ENCODE measurements around the gene TSNAX.
"Not testable (repeated sequence)": the region's sequence is repeated elsewhere in the genome, so short reads cannot be mapped to it uniquely, and the experiment has no call there.

The TSNAX gene

DNA sequence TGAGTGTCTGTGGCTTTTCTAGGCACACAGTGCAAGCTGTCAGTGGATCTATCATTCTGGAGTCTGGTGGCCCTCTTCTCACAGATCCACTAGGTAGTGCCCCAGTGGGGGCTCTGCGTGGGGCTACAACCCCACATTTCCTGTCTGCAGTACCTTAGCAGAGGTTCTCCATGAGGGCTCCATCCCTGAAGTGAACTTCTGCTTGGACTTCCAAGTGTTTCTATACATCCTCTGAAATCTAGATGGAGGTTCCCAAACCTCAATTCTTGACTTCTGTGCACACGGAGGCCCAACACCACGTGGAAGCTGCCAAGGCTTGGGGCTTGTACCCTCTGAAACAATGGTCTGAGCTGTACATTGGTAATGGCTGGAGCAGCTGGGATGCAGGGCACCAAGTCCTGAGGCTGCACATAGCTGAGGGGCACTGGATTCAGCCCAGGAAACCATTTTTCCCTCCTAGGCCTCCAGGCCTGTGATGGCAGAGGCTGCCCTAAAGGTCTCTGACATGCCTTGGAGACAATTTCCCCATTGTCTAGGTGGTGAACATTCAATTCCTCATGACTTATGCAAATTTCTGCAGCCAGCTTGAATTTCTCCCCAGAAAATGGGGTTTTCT, 29.2 kb upstream of the TSNAX start:
- Histone ChIP-seq H3K4me1 (ENCODE audit: control insufficient read depth, insufficient read depth, low read length) (no peaks in the 10 kb centered on the region), H3K36me3 (ENCODE audit: control insufficient read depth, insufficient read depth, low read length) (no peaks in the 10 kb centered on the region), H3K9ac (ENCODE audit: low read depth, low read length) (no peak overlapping the region), H3K27me3 (ENCODE audit: control insufficient read depth, insufficient read depth, low read length) (no peaks in the 10 kb centered on the region), H3K9me3 (ENCODE audit: control insufficient read depth, insufficient read depth, low read length) (peaks cover 24% of the 10 kb centered on the region), H3K27ac (ENCODE audit: low read depth, low read length) (no peak overlapping the region), H3K4me3 (ENCODE audit: low read depth, low read length) (no peak overlapping the region)

DNA sequence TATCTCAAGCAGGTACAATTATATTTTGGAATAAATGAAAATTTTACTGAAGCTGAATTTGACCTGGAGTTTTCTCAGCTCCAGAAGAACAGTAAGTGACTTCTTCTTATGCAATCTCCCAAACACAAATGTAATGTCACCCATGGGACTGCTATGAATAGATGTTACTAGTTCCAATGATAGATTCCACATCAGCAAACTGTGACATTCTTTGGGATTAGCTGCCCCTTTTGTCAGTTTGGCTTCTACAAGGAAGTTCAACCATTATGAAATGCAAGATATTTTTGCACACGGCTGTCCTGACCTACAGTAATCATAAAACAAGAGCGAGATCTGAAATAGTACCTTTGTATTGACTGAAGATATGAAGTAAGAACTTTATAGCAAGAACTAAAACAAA, 27.8 kb upstream of the TSNAX start:
- Histone ChIP-seq H3K36me3 (ENCODE audit: control insufficient read depth, insufficient read depth, low read length) (no peaks in the 10 kb centered on the region), H3K9ac (ENCODE audit: low read depth, low read length) (no peak overlapping the region), H3K4me3 (ENCODE audit: low read depth, low read length) (no peak overlapping the region), H3K9me3 (ENCODE audit: control insufficient read depth, insufficient read depth, low read length) (peaks cover 24% of the 10 kb centered on the region), H3K27ac (ENCODE audit: low read depth, low read length) (no peak overlapping the region), H3K4me1 (ENCODE audit: control insufficient read depth, insufficient read depth, low read length) (no peaks in the 10 kb centered on the region), H3K27me3 (ENCODE audit: control insufficient read depth, insufficient read depth, low read length) (no peaks in the 10 kb centered on the region)

DNA sequence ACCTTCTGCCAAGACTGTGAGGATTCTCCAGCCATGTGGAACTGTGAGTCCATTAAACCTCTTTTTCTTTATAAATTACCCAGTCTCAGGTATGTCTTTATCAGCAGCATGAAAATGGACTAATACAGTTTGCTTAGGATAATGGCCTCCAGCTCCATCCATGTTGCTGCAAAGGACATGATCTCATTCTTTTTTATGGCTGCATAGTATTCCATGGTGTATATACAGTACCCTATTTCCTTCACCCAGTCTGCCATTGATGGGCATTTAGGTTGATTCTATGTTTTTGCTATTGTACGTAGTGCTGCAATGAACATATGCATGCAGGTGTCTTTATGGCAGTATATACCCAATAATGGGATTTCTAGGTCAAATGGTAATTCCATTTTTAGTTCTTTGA, 25.3 kb upstream of the TSNAX start:
- not testable (repeated sequence) for H3K4me1 ChIP-seq (ENCODE audit: control insufficient read depth, insufficient read depth, low read length); H3K36me3 ChIP-seq (ENCODE audit: control insufficient read depth, insufficient read depth, low read length); H3K27me3 ChIP-seq (ENCODE audit: control insufficient read depth, insufficient read depth, low read length); H3K4me3 ChIP-seq (ENCODE audit: low read depth, low read length); H3K27ac ChIP-seq (ENCODE audit: low read depth, low read length); H3K9ac ChIP-seq (ENCODE audit: low read depth, low read length)
- peaks cover 21% of the 10 kb centered on the region for H3K9me3 ChIP-seq (ENCODE audit: control insufficient read depth, insufficient read depth, low read length)

DNA sequence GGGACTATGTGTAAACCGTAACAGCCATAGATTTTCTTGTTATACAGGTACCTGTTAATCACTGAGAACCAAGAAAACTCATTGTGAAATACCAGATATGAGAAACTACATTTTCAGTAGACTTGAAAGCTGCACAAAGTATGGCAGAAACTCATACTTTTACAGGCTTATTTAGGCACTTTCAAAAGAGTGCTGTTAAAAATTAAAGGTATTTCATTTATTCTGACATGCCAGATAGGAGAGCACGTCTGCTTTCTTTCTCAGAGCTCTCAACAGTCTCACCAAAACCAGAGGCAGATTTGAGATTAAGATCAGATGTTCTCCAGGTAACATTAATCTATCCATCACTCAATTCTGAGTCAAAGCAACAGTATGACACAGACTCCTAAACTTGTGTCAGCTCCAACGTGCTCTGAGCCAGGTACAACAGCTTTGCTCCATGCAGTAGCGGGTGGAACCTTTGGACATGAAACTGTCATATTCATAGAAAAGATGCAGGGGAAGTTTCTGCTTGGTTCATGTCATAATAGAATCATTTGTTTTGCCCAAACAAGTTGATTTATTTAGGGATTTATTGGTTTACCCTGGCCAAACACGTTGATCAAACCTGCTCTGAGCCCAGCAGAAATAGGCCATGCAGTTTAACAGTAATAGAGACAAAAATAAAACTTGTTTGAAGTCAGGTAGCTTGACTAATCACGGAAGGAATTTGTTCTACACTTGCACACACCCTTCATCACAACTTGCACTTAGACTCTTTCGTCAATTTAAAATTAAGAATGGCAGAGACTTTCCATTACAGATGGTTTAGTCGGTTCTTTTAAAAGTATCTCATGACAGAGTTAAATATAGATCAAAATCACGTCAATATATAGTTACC, 20.8 kb upstream of the TSNAX start:
- no peaks in the 10 kb centered on the region for H3K27me3 ChIP-seq (ENCODE audit: control insufficient read depth, insufficient read depth, low read length)
- H3K36me3 ChIP-seq (ENCODE audit: control insufficient read depth, insufficient read depth, low read length): no peaks in the 10 kb centered on the region
- H3K9me3 ChIP-seq (ENCODE audit: control insufficient read depth, insufficient read depth, low read length): no peaks in the 10 kb centered on the region
- no peak overlapping the region for H3K4me3 ChIP-seq (ENCODE audit: low read depth, low read length)
- no peak overlapping the region for H3K27ac ChIP-seq (ENCODE audit: low read depth, low read length)
- no peak overlapping the region for H3K9ac ChIP-seq (ENCODE audit: low read depth, low read length)
- no peaks in the 10 kb centered on the region for H3K4me1 ChIP-seq (ENCODE audit: control insufficient read depth, insufficient read depth, low read length)

DNA sequence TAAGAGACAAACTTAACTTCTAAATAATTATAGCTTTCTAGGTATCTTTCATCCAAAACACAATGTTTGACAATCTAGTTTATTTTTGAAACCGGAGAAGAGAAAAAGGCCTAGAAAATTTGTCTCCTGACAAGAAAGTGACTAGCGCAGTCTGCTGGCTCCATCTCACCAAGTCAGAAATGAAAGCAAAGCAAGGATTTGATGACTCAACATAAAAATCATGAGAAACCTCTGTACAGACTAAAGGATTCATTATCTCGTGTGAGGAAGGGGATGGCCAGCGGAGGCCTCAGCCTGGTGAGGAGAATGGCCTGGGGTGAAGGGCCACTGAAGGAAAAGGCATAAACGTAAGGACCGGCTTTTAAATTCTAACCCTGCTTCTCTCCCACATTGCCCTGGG, 20.0 kb upstream of the TSNAX start:
- no peaks in the 10 kb centered on the region for H3K36me3 ChIP-seq (ENCODE audit: control insufficient read depth, insufficient read depth, low read length)
- no peaks in the 10 kb centered on the region for H3K9me3 ChIP-seq (ENCODE audit: control insufficient read depth, insufficient read depth, low read length)
- no peak overlapping the region for H3K4me3 ChIP-seq (ENCODE audit: low read depth, low read length)
- no peaks in the 10 kb centered on the region for H3K4me1 ChIP-seq (ENCODE audit: control insufficient read depth, insufficient read depth, low read length)
- H3K27ac ChIP-seq (ENCODE audit: low read depth, low read length): peak overlapping the region; percentile 45
- no peak overlapping the region for H3K9ac ChIP-seq (ENCODE audit: low read depth, low read length)
- no peaks in the 10 kb centered on the region for H3K27me3 ChIP-seq (ENCODE audit: control insufficient read depth, insufficient read depth, low read length)

DNA sequence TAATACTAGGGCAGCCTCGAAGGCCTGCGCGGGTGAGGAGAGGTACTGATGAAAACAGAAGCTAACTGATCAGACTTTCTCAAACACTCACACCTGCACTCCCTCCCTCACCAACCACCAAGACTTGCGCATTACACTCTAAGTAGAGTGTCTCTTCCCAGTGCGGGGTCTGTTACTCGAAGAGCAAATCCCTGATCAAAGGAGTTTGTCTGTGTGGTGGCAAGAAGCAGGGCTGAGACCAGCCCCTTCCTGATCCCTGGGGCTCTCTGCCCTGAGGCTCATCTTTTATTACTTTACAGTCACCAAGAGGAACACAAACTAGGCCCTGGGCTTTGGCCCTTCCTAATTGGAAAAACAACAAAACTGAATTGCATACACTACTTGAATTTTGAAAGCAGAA, 19.5 kb upstream of the TSNAX start:
- Histone ChIP-seq H3K27me3 (ENCODE audit: control insufficient read depth, insufficient read depth, low read length) (no peaks in the 10 kb centered on the region), H3K4me1 (ENCODE audit: control insufficient read depth, insufficient read depth, low read length) (no peaks in the 10 kb centered on the region), H3K4me3 (ENCODE audit: low read depth, low read length) (no peak overlapping the region), H3K36me3 (ENCODE audit: control insufficient read depth, insufficient read depth, low read length) (no peaks in the 10 kb centered on the region), H3K9me3 (ENCODE audit: control insufficient read depth, insufficient read depth, low read length) (no peaks in the 10 kb centered on the region), H3K9ac (ENCODE audit: low read depth, low read length) (no peak overlapping the region), H3K27ac (ENCODE audit: low read depth, low read length) (peak overlapping the region; percentile 45)

DNA sequence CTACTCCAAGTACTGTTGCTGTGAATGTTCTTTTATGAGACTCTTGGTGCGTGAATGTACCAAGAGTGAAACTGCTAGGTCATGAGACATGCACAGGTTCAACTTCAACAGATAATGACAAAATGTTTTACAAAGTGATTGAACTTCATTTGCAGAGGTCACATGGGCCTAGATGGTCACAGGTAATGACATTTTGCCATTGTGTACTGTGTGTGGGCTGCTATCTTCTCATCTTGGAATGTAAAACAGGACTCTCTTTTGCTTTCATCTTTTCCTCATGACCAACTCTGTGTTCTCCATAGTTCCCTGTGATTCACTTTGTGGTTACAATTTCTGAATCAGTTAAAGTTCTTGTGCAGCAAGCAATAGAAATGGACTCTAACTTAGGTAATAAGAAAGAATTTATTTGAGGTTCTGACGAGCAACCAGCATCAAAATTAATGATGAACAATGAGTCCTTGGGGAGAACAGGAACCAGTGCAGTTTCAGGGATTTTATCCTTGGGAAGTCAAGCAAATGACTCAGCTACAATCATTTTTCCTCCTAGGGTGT, 16.2 kb upstream of the TSNAX start:
- Histone ChIP-seq H3K27ac (ENCODE audit: low read depth, low read length) (no peak overlapping the region), H3K27me3 (ENCODE audit: control insufficient read depth, insufficient read depth, low read length) (no peaks in the 10 kb centered on the region), H3K9ac (ENCODE audit: low read depth, low read length) (no peak overlapping the region), H3K9me3 (ENCODE audit: control insufficient read depth, insufficient read depth, low read length) (no peaks in the 10 kb centered on the region), H3K36me3 (ENCODE audit: control insufficient read depth, insufficient read depth, low read length) (no peaks in the 10 kb centered on the region), H3K4me1 (ENCODE audit: control insufficient read depth, insufficient read depth, low read length) (no peaks in the 10 kb centered on the region), H3K4me3 (ENCODE audit: low read depth, low read length) (no peak overlapping the region)

DNA sequence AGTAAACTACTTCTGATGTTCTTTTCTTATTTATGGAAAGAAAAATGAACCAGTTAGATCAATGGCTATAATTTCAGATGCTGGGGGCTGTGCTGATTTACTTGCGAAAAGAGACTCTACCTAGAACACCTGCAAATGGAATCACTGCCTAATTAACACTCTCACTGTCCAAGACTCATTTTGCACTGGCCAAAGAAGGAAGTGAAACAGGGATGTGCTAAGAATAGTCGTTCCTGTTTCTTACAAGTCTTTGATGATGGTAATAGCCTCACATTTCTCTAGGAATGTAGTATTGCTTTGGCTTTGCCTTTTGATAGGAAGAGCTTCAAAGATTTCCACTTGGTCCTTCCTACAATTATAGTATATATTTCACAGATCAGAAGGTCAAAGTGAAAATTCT, 12.7 kb upstream of the TSNAX start:
- no peaks in the 10 kb centered on the region for H3K9me3 ChIP-seq (ENCODE audit: control insufficient read depth, insufficient read depth, low read length)
- H3K9ac ChIP-seq (ENCODE audit: low read depth, low read length): no peak overlapping the region
- H3K4me3 ChIP-seq (ENCODE audit: low read depth, low read length): no peak overlapping the region
- H3K27ac ChIP-seq (ENCODE audit: low read depth, low read length): no peak overlapping the region
- H3K27me3 ChIP-seq (ENCODE audit: control insufficient read depth, insufficient read depth, low read length): no peaks in the 10 kb centered on the region
- no peaks in the 10 kb centered on the region for H3K36me3 ChIP-seq (ENCODE audit: control insufficient read depth, insufficient read depth, low read length)
- H3K4me1 ChIP-seq (ENCODE audit: control insufficient read depth, insufficient read depth, low read length): peaks cover 10% of the 10 kb centered on the region; the same call in 1 of the 2 replicates

DNA sequence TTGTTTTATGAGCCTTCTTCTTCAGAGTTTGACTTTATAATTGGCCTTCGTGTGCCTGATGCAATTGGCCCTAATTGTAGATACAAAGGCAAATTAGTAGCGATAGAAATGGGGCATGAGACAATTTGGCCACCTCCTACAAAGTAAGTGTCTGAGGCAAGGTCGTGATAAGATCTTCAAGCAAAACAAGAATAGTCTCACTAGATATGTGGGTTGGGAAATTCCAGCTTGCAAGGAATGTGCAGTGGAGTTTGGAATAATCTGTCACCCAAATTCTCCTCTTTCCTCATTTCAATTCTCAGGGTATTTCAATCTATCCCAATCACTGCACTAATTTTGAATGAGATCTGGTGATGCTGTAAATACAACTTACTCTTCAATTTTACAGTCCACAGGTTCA, 11.4 kb upstream of the TSNAX start:
- no peaks in the 10 kb centered on the region for H3K36me3 ChIP-seq (ENCODE audit: control insufficient read depth, insufficient read depth, low read length)
- no peak overlapping the region for H3K9ac ChIP-seq (ENCODE audit: low read depth, low read length)
- H3K4me3 ChIP-seq (ENCODE audit: low read depth, low read length): no peak overlapping the region
- peaks cover 10% of the 10 kb centered on the region; the same call in 1 of the 2 replicates for H3K4me1 ChIP-seq (ENCODE audit: control insufficient read depth, insufficient read depth, low read length)
- H3K9me3 ChIP-seq (ENCODE audit: control insufficient read depth, insufficient read depth, low read length): no peaks in the 10 kb centered on the region
- no peak overlapping the region for H3K27ac ChIP-seq (ENCODE audit: low read depth, low read length)
- H3K27me3 ChIP-seq (ENCODE audit: control insufficient read depth, insufficient read depth, low read length): no peaks in the 10 kb centered on the region

DNA sequence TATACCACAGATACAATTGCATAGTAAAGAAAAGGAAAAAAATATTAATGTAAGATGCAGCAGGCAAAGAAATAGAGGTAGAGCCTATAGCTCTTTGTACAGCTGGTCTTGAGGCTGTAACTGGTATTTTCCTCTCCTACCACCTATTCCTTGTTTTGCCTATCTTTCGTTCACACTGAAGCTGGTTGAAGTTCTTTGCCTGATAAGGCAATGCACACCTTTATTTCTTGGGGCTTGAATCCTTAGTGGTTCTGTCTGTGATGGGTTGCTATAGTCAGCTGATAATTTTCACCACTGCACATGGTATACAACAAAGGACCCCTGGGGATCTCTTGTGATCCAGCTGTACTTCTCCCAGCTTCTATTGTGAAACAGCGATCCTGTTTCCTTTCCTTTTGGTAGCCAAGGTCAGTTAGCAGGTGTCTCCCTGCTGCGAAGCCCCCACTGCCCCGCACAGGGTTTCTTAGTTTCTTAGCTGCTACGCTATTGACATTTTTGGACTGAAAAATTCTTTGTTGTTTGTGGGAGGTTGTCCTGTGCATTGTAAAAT, 9.9 kb upstream of the TSNAX start:
- Histone ChIP-seq H3K27ac (ENCODE audit: low read depth, low read length) (no peak overlapping the region), H3K4me3 (ENCODE audit: low read depth, low read length) (no peak overlapping the region), H3K4me1 (ENCODE audit: control insufficient read depth, insufficient read depth, low read length) (peaks cover 10% of the 10 kb centered on the region; the same call in 1 of the 2 replicates), H3K9ac (ENCODE audit: low read depth, low read length) (no peak overlapping the region), H3K36me3 (ENCODE audit: control insufficient read depth, insufficient read depth, low read length) (no peaks in the 10 kb centered on the region), H3K27me3 (ENCODE audit: control insufficient read depth, insufficient read depth, low read length) (no peaks in the 10 kb centered on the region), H3K9me3 (ENCODE audit: control insufficient read depth, insufficient read depth, low read length) (no peaks in the 10 kb centered on the region)

DNA sequence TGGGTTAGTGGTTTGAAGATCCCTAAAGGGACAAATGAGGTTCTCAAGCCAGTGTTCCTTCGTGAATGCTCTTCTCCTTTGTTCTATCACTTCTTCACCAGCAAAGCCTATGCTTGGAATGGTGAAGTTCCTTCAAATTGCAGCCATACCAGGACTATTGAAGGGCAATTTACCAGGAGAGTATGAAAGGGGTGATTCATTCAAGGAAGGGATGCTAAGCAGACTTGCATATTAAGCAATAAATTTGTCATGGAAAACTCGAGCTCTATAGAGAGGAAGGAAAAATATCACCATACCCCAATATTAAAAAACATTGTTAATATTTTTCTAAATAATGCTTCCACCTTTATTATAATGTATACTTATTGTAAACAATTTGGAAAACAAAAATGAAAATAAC, 9.3 kb upstream of the TSNAX start:
- H3K27ac ChIP-seq (ENCODE audit: low read depth, low read length): no peak overlapping the region

More for the DNA sequence above, 9.3 kb upstream of the TSNAX start:
- H3K9ac ChIP-seq (ENCODE audit: low read depth, low read length): no peak overlapping the region
- peaks cover 10% of the 10 kb centered on the region; the same call in 1 of the 2 replicates for H3K4me1 ChIP-seq (ENCODE audit: control insufficient read depth, insufficient read depth, low read length)
- H3K27me3 ChIP-seq (ENCODE audit: control insufficient read depth, insufficient read depth, low read length): no peaks in the 10 kb centered on the region
- H3K4me3 ChIP-seq (ENCODE audit: low read depth, low read length): no peak overlapping the region
- no peaks in the 10 kb centered on the region for H3K9me3 ChIP-seq (ENCODE audit: control insufficient read depth, insufficient read depth, low read length)
- no peaks in the 10 kb centered on the region for H3K36me3 ChIP-seq (ENCODE audit: control insufficient read depth, insufficient read depth, low read length)
